Putamen (tissue), 1 donor: Measurements from ENCODE around the gene NAT14.

Experiments used
- DNase-seq: peaks from one replicate; pipeline ENCODE4 v3.0.0-alpha.2; 2016; ENCODE audit warnings: low spot score

NAT14 gene

DNA sequence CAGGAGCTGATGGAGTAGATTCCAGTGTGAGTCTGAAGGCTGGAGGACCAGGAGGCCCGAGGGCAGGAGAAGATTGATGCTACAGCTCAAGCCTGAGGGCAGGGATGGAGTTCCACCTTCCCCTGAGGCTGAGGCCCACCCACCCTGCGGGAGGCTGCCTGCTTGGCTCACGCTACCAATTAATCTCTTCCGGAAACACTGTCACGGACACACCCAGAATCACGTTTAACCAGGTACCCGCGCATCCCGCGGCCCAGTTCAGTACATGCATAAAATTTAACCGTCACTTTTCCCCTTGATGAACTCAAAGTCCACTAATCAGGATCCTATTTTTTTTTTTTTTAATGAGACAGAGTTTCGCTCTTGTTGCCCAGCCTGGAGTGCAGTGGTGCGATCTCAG, 13.7 kb upstream of the NAT14 start:
- DNase-seq, result no peak

DNA sequence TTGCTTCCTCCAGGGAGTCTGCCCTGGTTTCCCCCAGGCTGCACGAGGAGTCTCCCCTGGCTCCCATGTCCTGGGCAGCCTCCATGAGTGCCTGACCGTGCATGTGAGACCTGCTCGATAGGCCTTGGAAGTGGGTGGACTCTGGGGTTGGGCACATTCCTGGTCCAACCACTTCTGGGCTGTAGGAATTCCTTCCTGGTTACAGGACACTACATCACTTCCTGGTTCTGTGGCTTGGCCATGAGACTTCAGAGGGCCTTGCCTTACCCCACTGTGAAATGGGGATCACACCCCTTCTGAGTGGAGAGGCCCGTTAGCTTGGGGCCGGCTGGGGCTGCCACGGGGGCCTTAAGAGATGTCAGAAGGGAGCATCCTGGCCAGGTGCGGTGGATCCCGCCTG, 12.5 kb upstream of the NAT14 start:
- DNase-seq, result no peak

DNA sequence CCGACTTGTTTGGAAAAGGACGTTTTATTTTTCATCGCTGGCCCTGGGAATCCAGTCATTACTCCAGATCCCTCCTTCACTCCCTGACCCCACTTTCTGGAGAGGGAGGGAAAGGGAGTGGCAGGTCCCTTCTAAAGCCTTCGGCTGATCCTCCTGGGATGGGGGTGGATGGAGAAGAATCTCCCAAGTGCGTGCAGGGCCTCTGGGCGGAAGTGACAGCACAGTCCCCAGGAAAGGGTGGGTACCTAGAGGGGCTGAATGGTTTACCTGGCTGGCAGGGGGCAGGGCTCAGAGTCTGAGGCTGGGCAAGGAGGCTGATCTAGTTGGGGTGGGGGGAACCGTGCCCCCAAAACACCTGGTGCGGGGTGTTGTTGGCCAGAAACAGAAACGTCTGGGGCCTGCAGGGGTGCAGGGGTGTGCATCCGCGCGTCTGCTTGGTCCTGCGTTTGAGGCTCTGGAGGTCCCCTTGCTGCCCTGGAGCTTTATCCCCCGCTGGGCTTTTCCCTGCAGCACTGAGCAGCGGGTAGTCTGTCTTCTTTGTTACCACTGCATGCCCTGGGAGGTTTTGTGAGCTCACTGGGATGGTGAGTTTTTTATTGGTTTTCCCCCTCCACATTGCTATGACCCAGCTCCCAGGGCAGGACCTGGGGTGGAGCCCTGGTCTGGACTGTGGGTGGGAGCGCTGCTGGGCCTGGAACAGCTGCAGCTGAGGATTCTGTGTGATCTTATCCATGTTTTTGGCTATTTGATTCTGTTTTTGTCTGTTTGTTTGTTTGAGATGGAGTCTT, 11.6 kb upstream of the NAT14 start:
- no peak for DNase-seq

DNA sequence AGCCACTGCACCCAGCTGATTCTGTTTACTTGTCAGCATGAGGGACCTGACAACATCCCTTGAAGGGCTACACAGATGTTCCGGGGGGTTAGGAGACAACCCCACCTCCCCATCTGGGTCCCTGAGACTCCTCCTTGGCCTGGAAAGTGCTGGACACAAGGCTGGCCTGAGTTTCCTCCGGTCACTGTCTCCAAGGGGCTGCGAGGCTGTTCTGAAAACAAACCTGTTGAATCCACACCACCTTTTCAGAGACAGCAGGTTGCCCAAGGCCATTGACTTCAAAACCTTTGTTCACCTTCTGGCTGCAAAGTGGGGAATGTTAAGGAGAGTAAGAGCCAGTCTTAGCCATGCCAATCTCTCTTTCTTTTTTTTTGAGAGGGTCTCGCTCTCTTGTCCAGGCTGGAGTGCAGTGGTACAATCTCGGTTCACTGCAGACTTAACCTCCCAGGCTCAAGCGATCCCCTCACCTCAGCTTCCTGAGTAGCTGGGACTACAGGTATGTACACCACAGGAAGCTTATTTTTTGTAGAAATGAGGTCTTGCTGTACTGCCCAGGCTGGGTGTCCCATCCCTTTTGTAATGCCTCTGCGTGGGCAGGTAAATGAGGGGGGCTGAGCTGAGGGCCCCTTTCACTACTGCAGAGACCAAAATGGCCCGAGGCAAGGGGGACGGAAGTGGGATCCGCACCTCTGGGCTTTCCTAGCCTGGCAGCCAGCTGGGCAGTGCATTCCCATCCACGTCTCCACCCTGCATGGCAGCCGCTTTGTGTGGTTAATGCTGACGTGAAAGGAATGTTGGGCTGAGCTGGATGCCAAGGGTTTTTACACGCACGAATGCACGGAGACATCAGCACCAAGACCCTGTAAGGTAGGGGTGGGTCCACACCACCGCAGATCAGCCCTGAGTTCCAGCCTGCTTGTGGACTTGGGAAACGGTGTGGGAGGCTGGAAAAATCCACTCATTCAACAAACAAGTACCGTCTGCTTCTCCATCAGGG, 10.4 kb upstream of the NAT14 start:
- DNase-seq, result no peak

DNA sequence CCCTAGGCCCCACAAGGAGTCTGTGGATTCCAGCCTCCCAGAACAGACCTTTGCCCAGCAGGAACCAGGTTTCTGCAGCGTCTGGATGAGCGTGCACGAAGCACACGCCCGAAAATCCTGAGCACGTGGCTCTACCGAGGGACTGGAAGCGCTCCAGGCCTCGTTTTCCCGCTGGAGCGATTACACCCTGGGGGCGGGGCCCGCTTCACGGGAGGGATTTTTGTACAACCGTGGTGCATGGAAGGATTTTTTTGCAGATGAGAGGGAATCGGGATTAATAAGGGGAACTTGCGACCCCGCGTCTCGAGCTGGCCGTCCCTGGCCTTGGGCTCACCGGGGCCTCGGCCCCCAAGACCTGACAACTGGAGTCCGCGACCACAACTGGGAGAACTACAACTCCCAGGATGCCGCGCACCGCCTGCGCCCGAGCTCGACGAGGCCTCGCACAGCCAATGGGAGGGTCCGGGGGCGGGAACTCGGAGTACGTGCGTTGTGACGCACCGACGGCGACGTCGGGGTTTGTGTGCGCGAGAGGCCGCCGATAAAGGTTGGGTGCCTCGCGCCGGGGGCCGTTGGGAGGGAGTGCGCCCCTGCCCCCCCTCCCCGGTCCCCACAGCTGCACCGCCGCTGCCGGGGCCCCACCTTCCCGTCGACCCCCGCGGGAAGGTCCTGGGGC, 8.8 kb upstream of the NAT14 start, which contains the start of gene ZNF628:
ZNF628 (plus strand) TSS at position 518 of the 676 bp plus-strand sequence. CDS start 3,294 bp downstream, outside the sequence.
- peak; percentile 99 for DNase-seq

DNA sequence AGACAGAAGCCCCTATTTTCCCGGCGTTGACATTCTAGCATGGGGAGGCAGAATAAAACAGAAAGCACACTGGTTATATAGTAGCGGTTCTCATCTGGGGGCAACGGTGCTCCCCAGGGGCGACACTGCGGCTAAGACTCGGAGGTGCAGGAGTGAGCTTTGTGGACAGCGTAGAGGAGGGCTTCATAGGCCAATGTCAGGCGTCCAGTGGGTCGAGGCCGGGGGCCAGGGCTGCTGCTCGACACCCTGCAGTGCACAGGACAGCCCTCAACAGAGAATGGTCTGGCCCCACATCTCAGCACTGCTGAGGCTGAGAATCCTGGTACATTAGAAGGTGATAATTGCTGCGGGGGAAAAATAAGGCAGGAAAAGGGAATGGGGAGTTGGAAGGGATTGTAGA, 7.1 kb upstream of the NAT14 start:
- DNase-seq, result no peak

DNA sequence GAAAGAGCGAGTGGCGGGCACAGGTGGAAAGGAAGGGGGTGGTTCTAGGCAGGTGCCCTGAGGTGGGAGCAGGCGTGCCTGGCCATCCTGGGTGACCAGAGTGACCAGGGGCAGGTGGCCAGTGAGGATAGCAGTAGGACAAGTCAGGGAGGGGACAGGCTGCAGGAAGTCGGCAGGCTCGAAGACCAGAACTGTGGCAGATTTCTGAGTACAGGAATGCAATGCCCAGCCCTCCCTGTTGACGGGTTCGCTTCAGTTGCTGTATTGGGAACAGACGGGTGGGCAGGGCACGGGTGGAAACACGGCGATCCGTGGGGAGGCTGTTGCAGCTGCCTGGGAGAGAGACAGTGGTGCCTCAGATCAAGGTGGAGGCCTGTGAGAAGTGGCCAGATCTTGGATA, 6.6 kb upstream of the NAT14 start:
- DNase-seq, result no peak

DNA sequence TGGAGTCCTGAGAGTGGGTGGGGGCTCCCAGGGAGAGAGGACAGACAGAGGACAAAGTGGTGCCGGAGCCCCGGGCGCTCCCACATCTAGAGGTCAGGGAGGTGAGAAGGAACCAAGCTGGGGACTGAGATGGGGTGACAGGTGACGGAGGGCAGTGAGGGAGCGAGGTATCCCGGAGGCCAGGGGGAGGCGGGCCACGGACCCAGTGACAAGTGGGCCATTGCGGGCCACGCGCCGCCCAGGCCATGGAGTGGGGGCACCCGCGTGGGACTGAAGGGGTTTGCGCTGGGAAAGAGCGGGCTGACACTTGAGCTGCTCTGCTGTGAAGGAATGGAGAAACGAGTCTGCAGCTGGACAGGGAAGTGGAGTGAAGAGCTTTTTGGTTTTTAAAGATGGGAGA, 5.9 kb upstream of the NAT14 start:
- DNase-seq, result no peak

DNA sequence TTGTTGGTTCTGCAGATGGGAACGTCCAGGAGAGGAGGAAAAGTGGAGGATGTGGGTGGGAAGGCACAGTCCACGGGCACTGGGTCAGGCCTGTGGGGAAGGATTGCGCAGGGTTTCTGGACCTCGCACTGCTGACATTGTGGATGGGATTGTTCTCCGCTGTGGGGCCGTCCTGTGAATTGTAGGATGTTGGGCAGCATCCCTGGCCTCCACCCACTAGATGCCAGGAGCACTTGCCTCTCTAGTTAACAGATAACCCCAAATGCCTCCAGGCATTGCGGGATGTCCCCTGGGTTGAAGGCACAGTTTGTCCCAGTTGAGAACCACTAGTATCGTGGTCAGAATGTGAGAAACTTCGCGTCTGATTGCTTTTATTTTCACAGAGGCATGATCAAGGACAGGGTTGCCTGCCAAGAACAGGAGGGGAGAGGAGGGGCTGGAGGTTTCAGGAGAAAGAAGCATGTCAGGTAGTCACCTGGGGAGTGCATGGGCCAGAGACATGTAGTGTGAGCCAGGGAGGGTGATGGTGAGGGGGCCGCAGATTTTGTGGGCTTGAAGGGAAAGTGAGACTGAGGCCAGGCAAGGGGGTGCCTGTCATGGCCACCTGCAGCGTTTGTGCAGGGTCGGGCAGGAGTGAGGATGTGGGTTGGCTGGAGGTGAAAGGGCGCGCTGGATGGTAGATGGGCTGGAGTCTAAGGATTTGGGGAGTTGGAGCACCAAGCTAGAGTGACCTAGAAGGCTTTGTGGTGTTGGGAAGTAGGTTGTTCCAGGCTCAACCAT, 5.3 kb upstream of the NAT14 start:
- DNase-seq, result no peak

DNA sequence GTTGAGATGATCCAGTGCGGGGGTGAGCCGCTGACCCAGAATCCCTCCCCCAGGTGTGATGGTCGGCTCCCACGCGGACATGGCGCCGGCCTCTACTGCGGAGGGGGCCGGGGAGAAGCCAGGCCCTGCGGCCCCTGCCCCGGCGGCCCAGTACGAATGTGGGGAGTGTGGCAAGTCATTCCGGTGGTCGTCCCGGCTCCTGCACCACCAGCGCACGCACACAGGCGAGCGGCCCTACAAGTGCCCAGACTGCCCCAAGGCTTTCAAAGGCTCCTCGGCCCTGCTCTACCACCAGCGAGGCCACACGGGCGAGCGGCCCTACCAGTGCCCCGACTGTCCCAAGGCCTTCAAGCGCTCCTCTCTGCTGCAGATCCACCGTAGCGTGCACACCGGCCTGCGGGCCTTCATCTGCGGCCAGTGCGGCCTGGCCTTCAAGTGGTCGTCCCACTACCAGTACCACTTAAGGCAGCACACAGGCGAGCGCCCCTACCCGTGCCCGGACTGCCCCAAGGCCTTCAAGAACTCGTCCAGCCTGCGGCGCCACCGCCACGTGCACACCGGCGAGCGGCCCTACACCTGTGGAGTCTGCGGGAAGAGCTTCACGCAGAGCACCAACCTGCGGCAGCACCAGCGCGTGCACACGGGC, 3.7 kb upstream of the NAT14 start:
- DNase-seq, result no peak

DNA sequence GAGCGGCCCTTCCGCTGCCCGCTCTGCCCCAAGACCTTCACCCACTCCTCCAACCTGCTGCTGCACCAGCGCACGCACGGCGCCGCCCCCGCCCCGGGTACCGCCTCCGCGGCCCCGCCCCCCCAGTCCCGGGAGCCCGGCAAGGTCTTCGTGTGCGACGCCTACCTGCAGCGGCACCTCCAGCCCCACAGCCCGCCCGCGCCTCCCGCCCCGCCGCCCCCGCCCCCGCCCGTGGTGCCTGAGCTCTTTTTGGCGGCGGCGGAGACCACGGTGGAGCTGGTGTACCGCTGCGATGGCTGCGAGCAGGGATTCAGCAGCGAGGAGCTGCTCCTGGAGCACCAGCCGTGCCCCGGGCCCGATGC, 3.2 kb upstream of the NAT14 start:
- no peak for DNase-seq

DNA sequence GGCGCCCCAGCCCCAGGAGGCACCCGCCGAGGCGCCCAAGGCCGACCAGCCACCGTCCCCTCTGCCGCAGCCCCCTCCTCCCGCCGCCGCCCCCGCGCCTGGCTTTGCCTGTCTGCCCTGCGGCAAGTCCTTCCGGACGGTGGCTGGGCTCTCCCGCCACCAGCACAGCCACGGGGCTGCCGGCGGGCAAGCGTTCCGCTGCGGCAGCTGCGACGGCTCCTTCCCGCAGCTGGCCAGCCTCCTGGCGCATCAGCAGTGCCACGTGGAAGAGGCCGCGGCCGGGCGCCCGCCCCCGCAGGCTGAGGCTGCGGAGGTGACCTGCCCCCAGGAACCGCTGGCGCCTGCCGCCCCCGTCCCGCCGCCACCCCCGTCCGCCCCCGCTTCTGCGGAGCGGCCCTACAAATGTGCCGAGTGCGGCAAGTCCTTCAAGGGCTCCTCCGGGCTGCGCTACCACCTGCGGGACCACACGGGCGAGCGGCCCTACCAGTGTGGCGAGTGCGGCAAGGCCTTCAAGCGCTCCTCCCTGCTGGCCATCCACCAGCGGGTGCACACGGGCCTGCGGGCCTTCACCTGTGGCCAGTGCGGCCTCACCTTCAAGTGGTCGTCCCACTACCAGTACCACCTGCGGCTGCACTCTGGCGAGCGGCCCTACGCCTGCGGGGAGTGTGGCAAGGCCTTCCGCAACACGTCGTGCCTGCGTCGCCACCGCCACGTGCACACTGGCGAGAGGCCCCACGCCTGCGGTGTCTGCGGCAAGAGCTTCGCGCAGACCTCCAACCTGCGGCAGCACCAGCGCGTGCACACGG, 2.6 kb upstream of the NAT14 start:
- DNase-seq, result no peak

DNA sequence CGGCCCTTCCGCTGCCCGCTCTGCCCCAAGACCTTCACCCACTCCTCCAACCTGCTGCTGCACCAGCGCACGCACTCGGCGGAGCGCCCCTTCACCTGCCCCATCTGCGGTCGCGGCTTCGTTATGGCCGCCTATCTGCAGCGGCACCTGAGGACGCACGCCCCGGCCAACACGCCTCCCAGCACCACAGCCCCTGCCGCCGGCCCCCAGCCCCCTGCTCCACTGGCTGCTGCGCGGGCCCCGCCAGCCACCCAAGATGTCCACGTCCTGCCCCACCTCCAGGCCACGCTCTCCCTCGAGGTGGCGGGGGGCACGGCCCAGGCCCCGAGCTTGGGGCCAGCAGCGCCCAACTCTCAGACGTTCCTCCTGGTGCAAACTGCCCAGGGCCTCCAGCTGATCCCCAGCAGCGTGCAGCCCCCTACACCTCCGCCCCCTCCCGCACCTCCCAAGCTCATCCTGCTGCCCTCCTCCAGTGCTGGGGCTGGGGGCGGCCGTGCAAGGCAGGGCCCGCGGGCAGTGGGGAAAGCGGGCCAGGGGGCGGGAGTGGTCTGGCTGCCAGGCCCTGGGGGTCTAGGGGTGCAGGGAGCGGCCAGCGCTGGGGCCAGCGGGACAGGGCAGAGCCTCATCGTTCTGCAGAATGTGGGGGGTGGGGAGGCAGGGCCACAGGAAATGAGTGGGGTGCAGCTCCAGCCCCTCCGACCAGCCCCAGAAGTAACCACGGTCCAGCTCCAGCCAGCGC, 1.9 kb upstream of the NAT14 start:
- DNase-seq, result no peak

DNA sequence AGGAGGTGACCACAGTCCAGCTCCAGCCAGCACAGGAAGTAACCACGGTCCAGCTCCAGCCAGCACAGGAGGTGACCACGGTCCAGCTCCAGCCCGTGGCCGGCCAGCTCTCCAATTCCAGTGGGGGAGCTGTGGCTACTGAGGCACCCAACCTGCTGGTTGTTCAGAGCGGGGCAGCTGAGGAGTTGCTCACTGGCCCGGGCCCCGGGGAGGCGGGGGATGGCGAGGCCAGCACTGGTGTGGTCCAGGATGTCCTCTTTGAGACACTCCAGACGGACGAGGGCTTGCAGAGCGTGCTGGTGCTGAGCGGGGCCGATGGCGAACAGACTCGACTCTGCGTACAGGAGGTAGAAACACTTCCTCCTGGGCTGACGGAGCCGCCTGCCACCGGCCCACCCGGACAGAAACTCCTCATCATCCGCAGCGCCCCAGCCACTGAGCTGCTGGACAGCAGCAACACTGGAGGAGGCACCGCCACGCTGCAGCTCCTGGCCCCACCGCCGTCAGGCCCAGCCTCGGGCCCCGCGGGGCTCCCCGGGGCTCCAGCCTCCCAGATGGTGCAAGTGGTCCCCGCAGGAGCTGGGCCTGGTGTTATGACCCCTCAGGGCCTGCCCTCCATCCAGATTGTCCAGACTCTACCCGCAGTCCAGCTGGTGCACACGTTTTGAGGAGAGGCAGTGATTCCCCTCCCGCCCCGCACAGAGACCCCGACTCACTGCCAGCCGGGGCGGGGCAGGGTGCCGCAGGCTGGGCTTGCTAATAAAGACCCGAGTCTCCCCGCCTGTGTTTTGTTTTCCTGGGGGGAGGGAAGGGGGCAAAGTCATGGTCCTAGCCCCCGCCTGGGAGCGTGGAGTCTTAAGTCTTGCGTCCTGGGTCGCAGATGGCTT, 1.0 kb upstream of the NAT14 start:
- DNase-seq, result no peak

DNA sequence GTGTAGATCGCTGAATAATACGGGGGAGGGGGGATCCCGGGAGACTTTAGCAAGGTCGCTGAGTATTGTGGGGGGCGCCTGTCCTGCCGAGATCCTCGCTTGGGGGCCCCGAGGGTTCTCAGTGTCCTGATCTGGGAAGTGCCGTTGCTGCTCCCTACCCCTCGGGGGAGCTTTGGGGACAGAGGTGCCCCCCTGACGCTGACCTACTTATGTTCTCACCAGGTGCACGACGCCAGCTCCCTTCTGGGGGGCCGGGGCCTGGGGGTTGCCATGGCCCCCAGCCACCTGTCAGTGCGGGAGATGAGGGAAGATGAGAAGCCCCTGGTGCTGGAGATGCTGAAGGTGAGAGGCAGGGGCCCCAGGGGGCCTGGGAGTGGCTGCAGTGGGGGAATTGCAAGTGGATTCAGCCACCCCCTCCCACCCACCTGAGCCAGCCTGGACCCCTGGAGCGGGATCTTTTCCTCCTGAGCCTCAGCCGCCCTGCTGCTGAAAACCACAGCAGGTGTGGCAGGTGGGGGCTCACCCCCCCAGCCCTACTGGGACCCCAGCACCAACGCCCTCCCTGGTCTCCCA, 537 bp downstream of the NAT14 start:
- no peak for DNase-seq

DNA sequence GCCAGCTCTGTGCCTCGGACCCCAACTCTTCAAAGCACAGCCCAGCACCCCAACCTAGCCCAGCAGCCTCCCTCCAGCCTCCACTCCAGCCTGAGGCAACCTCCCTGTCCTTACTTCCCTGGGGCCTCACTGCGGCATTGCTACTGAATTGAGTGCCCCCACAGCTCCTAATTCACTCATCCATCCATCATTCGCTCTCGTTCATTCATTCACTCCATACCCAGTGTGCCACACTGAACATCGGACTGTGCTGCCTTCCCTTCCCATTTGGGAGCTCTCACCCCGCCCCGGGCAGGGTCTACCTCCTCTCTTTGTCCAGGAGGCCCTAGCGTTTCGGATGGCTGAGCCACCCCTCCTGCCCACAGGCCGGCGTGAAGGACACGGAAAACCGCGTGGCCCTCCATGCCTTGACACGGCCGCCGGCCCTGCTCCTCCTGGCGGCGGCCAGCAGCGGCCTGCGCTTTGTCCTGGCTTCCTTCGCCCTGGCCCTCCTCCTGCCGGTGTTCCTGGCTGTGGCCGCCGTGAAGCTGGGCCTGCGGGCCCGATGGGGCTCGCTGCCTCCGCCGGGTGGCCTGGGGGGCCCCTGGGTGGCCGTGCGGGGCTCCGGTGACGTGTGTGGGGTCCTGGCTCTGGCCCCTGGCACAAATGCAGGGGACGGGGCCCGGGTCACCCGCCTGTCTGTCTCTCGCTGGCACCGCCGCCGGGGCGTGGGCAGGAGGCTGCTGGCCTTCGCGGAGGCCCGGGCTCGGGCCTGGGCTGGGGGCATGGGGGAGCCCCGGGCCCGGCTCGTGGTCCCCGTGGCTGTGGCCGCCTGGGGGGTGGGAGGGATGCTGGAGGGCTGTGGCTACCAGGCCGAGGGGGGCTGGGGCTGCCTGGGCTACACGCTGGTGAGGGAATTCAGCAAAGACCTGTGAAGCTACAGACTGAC, 1.3 kb downstream of the NAT14 start:
- DNase-seq, result no peak
